Breast epithelium (tissue), 3 donors: ENCODE data around the gene NR2C2.

Experiments used
- POLR2A ChIP-seq: fragments of 450-650 bp; IDR thresholded peaks from one replicate; pipeline ENCODE4 v1.6.1; 2016; ENCODE audit warnings: antibody characterized with exemption, mild to moderate bottlenecking, moderate library complexity
- TF ChIP-seq, protein P1 (sequence below), 3 donors: fragments of 450-650 bp; IDR thresholded peaks; one replicate each; pipeline ENCODE4 v1.5.1; 2016 to 2017; ENCODE audit warnings: antibody characterized with exemption in 3 of 3, mild to moderate bottlenecking in 3 of 3, moderate library complexity in 3 of 3

DNA sequence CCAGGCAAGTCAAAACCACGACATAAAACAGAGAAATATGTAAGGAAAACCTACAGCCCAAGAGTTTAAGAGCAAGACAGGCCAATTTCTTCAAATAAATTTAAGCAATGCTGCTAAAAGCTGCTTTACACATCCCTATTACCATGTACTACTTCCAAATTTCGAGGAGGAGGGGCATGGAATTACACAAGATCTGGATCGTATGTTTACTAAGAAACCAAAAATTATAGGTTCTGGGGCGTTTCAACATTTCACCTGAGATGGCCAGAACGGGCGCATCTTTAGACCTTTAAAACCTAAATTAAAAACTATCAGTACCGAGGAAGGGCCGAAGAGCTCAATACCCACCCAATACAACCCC lies 664 bp upstream of the NR2C2 start:
- no peak for TF ChIP-seq POLR2A
- TF ChIP-seq, protein P1, sequence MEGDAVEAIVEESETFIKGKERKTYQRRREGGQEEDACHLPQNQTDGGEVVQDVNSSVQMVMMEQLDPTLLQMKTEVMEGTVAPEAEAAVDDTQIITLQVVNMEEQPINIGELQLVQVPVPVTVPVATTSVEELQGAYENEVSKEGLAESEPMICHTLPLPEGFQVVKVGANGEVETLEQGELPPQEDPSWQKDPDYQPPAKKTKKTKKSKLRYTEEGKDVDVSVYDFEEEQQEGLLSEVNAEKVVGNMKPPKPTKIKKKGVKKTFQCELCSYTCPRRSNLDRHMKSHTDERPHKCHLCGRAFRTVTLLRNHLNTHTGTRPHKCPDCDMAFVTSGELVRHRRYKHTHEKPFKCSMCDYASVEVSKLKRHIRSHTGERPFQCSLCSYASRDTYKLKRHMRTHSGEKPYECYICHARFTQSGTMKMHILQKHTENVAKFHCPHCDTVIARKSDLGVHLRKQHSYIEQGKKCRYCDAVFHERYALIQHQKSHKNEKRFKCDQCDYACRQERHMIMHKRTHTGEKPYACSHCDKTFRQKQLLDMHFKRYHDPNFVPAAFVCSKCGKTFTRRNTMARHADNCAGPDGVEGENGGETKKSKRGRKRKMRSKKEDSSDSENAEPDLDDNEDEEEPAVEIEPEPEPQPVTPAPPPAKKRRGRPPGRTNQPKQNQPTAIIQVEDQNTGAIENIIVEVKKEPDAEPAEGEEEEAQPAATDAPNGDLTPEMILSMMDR (IDR thresholded peaks at IDR 0.05): no peak
